GM21717 (cell line): ENCODE results near the gene EDAR.

Experiments
- ATAC-seq: cut with Tn5 transposase; IDR thresholded peaks from one replicate; pipeline ENCODE4 v1.9.1; 2021; ENCODE audit warnings: mild to moderate bottlenecking, moderate library complexity; ENCODE audit not compliant: unreplicated experiment

EDAR gene

DNA sequence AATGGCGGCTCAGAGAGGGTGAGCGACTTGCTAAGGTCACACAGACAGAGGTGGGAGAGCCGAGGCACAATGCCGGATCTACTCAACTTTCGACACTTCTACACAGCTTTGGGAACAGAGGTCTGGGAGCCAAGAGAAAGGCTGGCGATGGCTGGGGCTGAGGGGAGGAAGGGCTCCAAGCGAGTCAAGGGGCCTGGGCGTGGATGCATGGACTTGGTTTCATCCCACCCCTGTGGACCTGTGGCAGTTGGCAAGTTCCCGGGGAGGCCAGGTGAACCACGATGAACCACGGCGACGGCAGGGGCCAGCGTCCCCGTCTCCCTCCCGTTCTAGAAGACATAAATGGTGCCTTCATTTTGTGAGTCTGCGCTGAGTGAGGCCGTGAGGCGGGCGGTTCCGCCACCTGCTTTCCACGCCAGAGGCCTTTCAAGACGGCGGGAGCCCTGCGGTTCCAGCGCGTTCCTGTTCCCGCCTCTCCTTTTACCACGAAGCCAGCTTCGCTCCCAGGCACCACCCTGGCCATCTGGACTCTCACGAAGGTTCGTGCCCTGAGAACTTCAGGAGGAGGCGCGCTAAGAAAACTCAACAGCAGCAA lies 46.7 kb downstream of the EDAR start:
- ATAC-seq, result no peak

DNA sequence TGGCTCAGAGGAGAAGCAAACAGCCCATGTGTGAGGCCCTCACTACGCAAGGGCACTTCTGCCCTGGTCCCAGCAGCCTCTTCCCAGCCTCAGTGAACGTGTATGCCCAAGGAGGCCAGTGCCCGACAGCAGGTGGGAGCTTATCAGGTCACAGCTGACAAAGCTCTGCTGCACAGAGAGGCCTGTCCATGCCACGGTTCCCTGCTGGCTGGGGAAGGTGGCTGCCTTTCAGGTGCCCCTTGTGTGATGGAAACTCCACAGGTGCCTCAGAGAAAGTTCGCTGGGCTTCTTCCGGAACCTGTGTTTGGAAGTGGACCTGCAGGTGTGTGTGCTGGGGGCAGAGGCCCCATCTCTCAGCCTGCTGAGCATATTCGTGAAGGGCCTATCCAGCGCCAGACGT lies 47.3 kb downstream of the EDAR start:
- ATAC-seq, result no peak

- no peak for ATAC-seq
Measured at GRCh38 chr2:108941161-108941665, 47.8 kb downstream of the EDAR start.

- no peak for ATAC-seq
Measured at GRCh38 chr2:108940156-108940555, 48.9 kb downstream of the EDAR start.

DNA sequence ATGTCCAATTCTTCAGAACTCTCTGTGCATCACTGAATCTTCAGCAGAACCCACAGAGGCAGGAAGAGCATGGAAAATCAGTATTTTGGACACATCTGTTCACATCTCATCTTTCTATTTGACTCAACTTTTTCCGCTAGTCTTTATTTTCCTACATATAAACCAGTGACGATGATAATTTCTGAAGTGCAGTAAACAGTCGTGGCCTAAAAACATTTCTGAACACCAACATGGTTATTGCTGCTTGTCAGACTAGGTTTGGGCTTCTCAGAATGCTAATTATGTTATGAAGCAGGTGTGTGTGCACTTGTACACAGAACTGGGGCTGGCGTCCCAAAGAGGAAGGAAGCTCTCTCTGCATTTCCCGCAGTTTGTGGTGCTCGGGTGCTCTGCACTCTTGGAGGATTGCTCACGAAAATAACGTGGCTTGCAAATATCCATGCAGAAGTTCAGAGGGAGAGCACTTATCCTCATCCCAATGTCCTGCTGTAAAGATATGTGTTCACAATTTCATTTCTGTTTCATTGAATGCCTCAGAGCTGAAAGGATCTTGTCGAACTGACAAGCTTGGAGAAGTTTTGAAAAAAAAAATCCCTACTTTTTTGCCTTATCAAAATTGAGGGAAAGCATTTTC lies 50.8 kb downstream of the EDAR start:
- ATAC-seq, result no peak

DNA sequence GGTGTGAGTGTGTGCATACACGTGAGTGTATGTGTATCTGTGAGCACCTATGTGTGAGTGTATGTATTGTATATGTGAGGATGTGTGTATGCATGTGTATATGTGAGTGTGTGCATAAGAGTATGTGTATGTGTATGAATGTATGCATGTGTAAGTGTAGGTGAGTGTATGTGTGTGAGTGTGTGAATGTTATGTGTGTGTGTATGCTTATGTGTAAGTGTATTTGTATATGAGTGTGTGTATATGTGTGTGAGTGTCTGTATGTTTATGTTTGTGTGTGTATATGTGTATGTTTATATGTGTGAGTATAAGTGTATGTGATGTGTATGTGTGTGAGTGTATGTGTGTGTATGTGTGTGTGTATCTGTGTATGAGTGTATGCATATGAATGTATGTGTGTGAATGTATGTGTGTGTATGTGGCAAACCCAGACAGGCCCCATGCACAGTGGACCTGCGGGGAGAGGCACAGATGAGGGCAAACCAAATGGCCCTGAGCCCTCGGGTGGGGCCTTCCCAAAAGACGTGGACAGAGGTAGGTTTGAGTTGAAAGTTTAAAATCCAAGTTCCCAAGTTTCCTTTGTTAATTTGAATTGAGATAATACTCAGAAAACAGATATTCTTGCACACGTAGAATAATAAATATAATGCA lies 51.5 kb downstream of the EDAR start:
- ATAC-seq, result no peak

- ATAC-seq, result no peak
Measured at GRCh38 chr2:108936866-108937265, 52.2 kb downstream of the EDAR start.

DNA sequence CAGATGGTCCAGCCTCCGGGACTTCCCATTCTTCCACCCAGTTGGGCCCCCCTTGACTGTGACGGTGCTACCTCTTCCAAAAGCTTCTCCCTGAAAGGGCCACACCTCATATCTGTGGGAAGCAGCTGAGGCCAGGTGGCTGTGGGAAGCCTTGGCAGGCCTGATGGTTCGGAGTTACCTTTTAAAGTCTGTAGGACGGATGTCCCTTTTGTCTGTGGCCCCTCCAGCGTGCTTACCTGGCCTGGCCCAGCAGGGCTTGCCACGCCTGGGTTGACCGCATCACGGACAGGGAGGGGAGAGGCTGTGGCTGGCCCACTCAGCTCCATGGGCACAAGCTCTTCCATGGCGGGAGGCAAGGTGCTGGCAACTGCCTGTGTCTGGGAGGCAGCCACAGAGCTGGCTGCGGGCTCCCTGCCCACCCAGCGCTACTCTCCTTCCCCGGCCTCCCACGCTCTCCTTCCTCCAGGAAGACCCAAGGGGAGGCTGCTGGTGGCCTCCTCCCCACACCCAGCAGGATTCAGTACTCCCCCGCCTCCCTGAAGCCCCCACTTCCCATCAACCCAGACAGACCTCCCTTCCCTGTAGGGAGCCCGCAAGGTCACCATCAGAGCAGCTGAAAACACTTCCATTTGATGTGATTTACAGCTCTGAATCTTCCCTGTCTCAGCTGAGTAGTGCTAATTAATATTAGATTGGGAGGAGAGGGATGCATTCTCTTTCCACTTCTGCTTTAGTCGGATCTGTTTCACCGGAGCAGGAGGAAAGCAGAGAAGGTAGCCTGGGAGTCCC lies 52.8 kb downstream of the EDAR start:
- no peak for ATAC-seq

DNA sequence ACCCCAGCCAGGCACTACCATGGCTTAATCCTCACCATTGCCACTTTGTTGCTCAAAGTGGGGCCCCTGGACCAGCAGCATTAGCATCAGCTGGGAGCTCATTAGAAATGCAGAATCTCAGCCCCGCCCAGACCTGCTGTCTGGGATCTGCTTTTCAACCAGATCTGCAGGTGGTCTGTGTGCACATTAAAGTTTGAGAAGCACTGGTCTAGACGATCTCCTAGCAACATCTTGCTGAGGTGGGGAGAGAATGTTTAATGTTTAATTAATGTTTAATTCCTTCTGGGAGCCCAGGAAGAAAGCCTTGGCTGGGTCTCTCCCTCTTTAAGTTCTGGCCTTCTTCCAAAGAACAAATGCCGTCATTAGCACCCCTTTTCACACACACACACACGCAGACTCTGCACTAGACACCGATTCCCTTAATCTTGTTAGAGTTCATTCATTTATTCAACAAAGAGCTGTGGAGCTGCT lies 53.7 kb downstream of the EDAR start:
- no peak for ATAC-seq

DNA sequence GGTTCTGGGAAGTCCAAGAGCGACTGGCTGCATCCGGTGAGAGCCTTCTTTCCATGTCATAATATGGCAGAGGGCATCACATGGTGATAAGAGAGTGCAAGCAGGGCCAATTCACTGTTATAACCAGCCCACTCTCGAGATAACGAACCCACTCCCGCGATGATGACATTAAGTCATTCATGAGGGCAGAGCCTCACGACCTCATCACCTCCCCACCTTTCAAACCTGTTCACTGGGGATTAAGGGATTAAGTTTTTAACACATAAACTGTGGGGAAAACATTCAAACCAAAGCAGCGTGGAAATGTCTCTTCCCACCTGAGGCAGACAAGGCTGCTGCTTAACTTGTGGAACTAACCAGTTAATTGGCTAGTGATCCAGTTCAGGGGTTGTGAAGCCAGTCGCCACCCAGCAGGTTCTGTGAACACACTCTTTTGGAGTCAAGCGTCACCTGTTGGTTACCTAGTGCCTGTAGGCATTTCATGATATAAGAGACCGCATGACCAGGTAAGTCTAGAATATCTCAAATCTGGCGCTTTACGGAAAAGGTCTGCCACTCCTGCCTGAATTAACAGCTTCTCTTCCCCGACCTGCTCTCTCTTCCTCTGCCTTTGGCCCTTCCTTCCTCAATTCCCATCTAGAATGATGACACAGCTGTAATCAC lies 54.3 kb downstream of the EDAR start:
- no peak for ATAC-seq

- ATAC-seq, result no peak
Measured at GRCh38 chr2:108934151-108934550, 54.9 kb downstream of the EDAR start.

GRCh38 chr2:108933691-108934117 lies 55.3 kb downstream of the EDAR start:
- no peak for ATAC-seq

DNA sequence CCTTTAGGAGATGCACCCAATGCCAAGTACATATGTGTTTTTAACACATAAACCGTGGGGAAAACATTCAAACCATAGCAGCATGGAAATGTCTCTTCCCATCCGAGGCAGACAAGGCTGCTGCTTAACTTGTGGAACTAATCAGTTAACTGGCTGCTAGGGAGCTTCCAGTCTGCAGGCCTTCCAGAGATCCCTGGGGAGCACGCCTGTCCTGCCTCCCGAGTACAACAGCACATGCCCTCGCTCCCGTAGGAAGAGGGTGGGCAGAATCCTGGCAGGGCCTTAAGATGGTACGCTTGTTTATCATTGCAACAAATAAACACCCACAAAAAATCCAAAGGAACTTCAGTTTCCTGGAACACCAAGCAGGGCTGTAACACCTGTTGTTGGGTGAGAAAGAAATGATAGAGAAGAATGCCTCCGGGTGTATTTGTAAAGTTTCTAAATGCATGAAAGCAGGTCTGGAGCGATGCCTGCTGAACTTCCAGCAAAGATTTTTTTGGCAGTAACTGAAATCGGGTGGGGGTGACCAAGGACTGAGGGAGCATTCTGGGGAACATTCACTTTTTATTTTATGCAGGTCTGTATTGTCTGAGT lies 56.2 kb downstream of the EDAR start:
- no peak for ATAC-seq

DNA sequence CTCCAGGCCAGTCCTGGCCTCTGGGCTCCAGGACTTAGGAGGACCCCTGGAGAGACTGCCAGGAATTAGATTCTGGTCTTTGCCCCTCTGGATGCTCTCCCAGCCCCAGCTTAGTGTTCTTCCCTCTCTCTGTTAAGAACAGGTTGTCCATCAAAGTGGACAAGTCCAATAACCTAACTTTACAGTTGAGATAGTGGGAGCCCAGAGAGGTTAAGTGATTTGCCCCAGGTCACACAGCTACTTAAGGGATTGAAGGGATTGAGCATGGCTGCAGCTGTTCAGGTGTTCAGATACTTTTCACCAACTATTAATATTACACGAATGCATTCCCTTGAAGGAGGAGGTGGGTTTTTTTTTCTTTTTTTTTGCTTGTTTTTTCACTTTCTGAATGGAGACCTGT lies 57.6 kb downstream of the EDAR start:
- no peak for ATAC-seq

DNA sequence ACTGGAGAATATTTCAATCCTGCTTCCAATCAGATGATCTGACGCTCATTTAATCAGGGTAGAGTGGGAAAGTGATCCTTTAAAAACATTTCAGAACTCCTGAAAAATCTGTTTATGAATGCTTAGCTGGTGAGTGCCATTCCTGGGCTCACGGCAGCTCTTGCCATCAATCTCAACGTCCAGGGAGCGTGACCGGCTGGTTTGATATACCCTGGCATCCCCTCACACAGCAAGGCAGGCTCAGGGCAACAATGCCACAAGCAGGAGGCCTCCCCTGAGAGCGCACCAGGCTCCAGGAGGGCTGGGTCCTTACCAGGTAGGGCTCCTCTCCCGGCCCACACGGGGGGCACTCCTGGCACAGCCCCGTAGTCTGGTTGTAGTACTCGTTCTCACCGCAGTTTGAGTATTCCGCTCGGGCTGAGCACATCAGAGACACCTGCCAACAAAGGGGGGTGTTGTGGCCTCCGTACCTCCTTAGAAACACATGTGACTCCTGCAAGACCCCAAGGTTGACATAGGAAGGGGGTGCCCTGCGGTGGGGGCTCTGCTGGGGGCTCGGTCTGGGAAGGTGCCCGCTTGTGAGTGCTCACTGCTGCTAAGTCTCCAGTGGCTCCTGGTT lies 59.1 kb downstream of the EDAR start:
- no peak for ATAC-seq

GRCh38 chr2:108928660-108929377 lies 60.2 kb downstream of the EDAR start:
- ATAC-seq, result no peak

- ATAC-seq, result no peak
Measured at GRCh38 chr2:108927936-108928659, 60.9 kb downstream of the EDAR start.

- no peak for ATAC-seq
Measured at GRCh38 chr2:108927405-108927804, 61.6 kb downstream of the EDAR start.
